Activated CD4-positive, alpha-beta memory T cell treated with anti-CD3 and anti-CD28 coated beads, Interleukin-2, amount 10 ng/mL, durations not matched to agents 7 days and 5 days (primary cell): ENCODE results near the gene GALC. TPM values are rescaled to one million over a fixed set of nuclear protein-coding genes. Genes with fewer than 3 reads are reported as not detected.
A peak's percentile ranks its signal among the peaks of the same experiment; 100 is the strongest.

Experiments
- CTCF ChIA-PET: fragments of 350-600 bp; sonication (Branson Sonifier 250); formaldehyde crosslinking; loops from one replicate; lab custom pipeline; 2021; ENCODE audit warnings: antibody characterized with exemption, inconsistent platforms; lab: Charles Lee
- POLR2A ChIA-PET: fragments of 350-600 bp; sonication (Branson Sonifier 250); formaldehyde crosslinking; loops from one replicate; lab custom pipeline; 2021; ENCODE audit warnings: antibody characterized with exemption; lab: Charles Lee
- DNase-seq: peaks from one replicate; pipeline ENCODE4 v3.0.0-alpha.2; 2020
- H3K27ac Mint-ChIP-seq: one replicate; pipeline ENCODE4 v1.8.0; 2021; ENCODE audit warnings: mild to moderate bottlenecking, mixed read lengths
- H3K27me3 Mint-ChIP-seq: one replicate; pipeline ENCODE4 v1.8.0; 2021; ENCODE audit warnings: mixed read lengths
- H3K36me3 Mint-ChIP-seq: one replicate; pipeline ENCODE4 v1.8.0; 2021; ENCODE audit warnings: low read depth, mixed read lengths
- H3K4me1 Mint-ChIP-seq: one replicate; pipeline ENCODE4 v1.8.0; 2021; ENCODE audit warnings: mixed read lengths
- H3K4me3 Mint-ChIP-seq: one replicate; pipeline ENCODE4 v1.8.0; 2021; ENCODE audit warnings: mild to moderate bottlenecking, mixed read lengths
- H3K9me3 Mint-ChIP-seq: one replicate; pipeline ENCODE4 v1.8.0; 2021; ENCODE audit warnings: mixed read lengths
- total RNA-seq, 2 experiments: library from RNA; stranded (reverse); gene quantifications; one replicate each; pipeline ENCODE4 v1.2.3, GENCODE V29; 2021

Gene GALC
- total RNA-seq, 2 experiments from 2014 or later = 24.3 to 27.6 TPM

GRCh38 chr14:87894920-87895319 lies 98.1 kb downstream of the GALC start:
- Mint-ChIP-seq H3K36me3 (no peaks in the 10 kb centered on the region), H3K4me3 (no peak overlapping the region), H3K9me3 (no peaks in the 10 kb centered on the region), H3K27ac (no peak overlapping the region), H3K27me3 (peaks cover 13% of the 10 kb centered on the region), H3K4me1 (no peaks in the 10 kb centered on the region)
- DNase-seq = no peak
- POLR2A ChIA-PET = no interaction called here
- CTCF ChIA-PET = interaction anchor here (0.7 to 1.3 kb wide), 3 partner anchors 9 to 149 kb away, joined by 3 to 6 read pairs (median 3); no protein-coding TSS in a partner anchor

- ChIA-PET CTCF (no interaction called here), POLR2A (no interaction called here)
- no peak overlapping the region for H3K27ac Mint-ChIP-seq
- peaks cover 7% of the 10 kb centered on the region for H3K27me3 Mint-ChIP-seq
- no peaks in the 10 kb centered on the region for H3K4me1 Mint-ChIP-seq
- DNase-seq = no peak
- no peaks in the 10 kb centered on the region for H3K36me3 Mint-ChIP-seq
- H3K9me3 Mint-ChIP-seq = no peaks in the 10 kb centered on the region
- H3K4me3 Mint-ChIP-seq = no peak overlapping the region
Observed at GRCh38 chr14:87892763-87893162, 100.2 kb downstream of the GALC start.

GRCh38 chr14:87888136-87888999 lies 104.6 kb downstream of the GALC start:
- CTCF ChIA-PET = no interaction called here
- Mint-ChIP-seq H3K27me3 (no peaks in the 10 kb centered on the region), H3K4me1 (no peaks in the 10 kb centered on the region), H3K27ac (no peak overlapping the region), H3K9me3 (no peaks in the 10 kb centered on the region), H3K36me3 (no peaks in the 10 kb centered on the region), H3K4me3 (no peak overlapping the region)
- DNase-seq = peak; percentile 39
- POLR2A ChIA-PET = no interaction called here

- Mint-ChIP-seq H3K4me1 (no peaks in the 10 kb centered on the region), H3K4me3 (no peak overlapping the region), H3K9me3 (no peaks in the 10 kb centered on the region), H3K36me3 (no peaks in the 10 kb centered on the region), H3K27ac (no peak overlapping the region), H3K27me3 (no peaks in the 10 kb centered on the region)
- ChIA-PET CTCF (no interaction called here), POLR2A (no interaction called here)
- DNase-seq = no peak
Observed at GRCh38 chr14:87883750-87884149, 109.2 kb downstream of the GALC start.

Other genes starting within 250 kb of the GALC start
- 10 to 100 TPM; 22.9 to 23.7 TPM for gene GPR65, start 12.0 kb upstream of the GALC start, total RNA-seq